GM12892 (cell line): ENCODE measurements around the gene LAMB3.

Experiments used
- POLR2A ChIP-seq: IDR thresholded peaks from 2 replicates; pipeline ENCODE4 v1.6.1; 2011; ENCODE audit warnings: low read depth, low read length, control low read depth
- POLR2AphosphoS5 ChIP-seq: IDR thresholded peaks from 2 replicates; pipeline ENCODE4 v1.6.1; 2011; ENCODE audit warnings: low read depth, low read length, control low read depth

GRCh38 chr1:209611771-209612570, 40.3 kb downstream of the LAMB3 start:
- no peak for TF ChIP-seq POLR2AphosphoS5
- TF ChIP-seq POLR2A = no peak
